ENCODE measurements around the gene KCNMB1. TPM values are rescaled to one million over a fixed set of nuclear protein-coding genes. Genes with fewer than 3 reads are reported as not detected.

Gene KCNMB1
- total RNA-seq, 3 donors from 2014 or later (not counting 1 experiment from before 2014, with no cell fraction given) = 0.23 to 0.48 (median 0.35) TPM

DNA sequence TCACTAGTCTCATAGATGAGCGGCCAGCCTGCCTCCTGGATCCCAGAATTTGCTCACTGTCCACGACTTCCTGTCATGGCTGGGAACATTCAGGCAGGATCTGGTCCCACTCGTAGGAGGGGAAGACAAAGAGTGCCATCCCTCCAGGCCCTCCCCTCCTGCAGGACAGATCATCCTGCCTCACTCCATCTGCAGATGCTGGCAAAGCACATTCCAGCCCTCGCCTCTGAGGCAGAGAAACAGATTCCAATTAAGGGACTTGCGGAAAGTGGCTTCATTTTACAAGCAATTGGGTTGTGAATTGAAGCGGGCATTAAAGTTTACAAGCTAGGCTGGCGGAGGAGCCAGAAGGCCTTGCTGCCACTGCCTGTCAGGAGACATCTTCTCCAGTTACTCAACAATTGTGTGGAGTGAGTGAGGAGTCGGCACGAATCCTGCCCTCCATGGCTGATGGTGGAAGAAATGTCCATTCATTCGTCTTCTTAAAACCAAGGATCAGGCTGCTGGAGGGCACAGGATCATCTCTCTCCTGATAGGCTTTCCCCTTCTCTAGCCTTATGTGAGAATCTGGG lies 41.8 kb upstream of the KCNMB1 start:
- Histone ChIP-seq H3K27me3 (ENCODE audit: control insufficient read depth, insufficient read depth, low read length) (no peaks in the 10 kb centered on the region), H3K4me3 (ENCODE audit: low read length) (no peak overlapping the region), H3K27ac (ENCODE audit: low read length) (no peak overlapping the region), H3K4me1 (ENCODE audit: control insufficient read depth, insufficient read depth, low read length) (peaks cover 3% of the 10 kb centered on the region), H3K36me3 (ENCODE audit: control insufficient read depth, insufficient read depth, low read length) (no peaks in the 10 kb centered on the region), H3K9me3 (ENCODE audit: control insufficient read depth, insufficient read depth, low read length) (no peaks in the 10 kb centered on the region)
- H3K27me3 Mint-ChIP-seq (ENCODE audit: low read depth in 2 of 2) = peaks cover 11 to 13% of the 10 kb centered on the region in 2 donors
- H3K9me3 Mint-ChIP-seq = no peaks in the 10 kb centered on the region
- ATAC-seq = no peak
- 85% methylated on average over 10 of the region's 10 CpGs for WGBS (ENCODE audit: insufficient coverage)
- H3K36me3 Mint-ChIP-seq = no peaks in the 10 kb centered on the region
- no peak overlapping the region for H3K27ac Mint-ChIP-seq
- no peaks in the 10 kb centered on the region for H3K4me1 Mint-ChIP-seq
- no peak overlapping the region for H3K4me3 Mint-ChIP-seq
- TF ChIP-seq, protein P1, sequence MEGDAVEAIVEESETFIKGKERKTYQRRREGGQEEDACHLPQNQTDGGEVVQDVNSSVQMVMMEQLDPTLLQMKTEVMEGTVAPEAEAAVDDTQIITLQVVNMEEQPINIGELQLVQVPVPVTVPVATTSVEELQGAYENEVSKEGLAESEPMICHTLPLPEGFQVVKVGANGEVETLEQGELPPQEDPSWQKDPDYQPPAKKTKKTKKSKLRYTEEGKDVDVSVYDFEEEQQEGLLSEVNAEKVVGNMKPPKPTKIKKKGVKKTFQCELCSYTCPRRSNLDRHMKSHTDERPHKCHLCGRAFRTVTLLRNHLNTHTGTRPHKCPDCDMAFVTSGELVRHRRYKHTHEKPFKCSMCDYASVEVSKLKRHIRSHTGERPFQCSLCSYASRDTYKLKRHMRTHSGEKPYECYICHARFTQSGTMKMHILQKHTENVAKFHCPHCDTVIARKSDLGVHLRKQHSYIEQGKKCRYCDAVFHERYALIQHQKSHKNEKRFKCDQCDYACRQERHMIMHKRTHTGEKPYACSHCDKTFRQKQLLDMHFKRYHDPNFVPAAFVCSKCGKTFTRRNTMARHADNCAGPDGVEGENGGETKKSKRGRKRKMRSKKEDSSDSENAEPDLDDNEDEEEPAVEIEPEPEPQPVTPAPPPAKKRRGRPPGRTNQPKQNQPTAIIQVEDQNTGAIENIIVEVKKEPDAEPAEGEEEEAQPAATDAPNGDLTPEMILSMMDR (IDR thresholded peaks at IDR 0.05) = no peak
- intact Hi-C loops (cut with micrococcal nuclease) = no loop called here
- DNase-seq = no peak

DNA sequence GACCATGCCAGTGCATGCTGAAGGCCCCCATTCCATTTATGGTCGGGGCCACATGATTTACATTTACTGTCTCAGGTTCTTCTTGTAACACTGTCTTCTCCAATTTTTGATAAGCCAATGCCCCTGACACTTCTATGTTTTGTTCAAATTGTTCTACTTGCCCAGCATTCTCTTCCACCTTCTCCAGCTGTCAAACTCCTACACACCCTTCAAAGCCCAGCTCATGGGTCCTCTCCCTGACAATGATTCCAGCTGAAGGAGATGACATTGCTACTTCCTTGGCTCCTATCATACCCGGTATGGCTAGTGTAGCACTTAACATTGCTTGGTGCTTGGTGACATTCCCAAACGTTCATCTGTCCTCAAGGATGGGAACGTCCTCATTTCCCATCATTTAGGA lies 41.1 kb upstream of the KCNMB1 start:
- 71% methylated on average over 4 of the region's 4 CpGs for whole genome bisulfite sequencing (ENCODE audit: insufficient coverage)
- TF ChIP-seq, protein P1 (IDR thresholded peaks at IDR 0.05) = no peak
- intact Hi-C loops (cut with micrococcal nuclease) = no loop called here

DNA sequence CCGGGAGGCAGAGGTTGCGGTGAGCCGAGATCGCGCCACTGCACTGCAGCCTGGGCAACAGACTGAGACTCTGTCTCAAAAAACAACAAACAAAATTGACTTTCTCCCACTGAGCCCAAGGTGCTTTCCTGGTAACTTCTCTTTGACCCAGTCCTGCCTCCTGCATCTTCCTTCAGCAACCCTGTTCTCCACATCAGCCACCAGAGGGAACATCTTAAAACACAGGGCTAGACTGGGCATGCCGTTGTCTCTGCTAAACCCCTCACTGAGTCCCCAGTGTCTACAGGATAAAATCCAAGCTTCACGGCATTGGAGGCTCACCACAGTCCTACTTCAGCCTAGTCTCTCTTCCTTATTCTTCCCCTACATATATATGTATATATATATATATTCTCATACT lies 39.8 kb upstream of the KCNMB1 start:
- H3K4me3 ChIP-seq (ENCODE audit: low read length) = no peak overlapping the region
- H3K27me3 ChIP-seq (ENCODE audit: control insufficient read depth, insufficient read depth, low read length) = no peaks in the 10 kb centered on the region
- Mint-ChIP-seq H3K4me3 (no peak overlapping the region), H3K4me1 (no peaks in the 10 kb centered on the region), H3K9me3 (no peaks in the 10 kb centered on the region), H3K27me3 (ENCODE audit: low read depth in 2 of 2) (peaks cover 11 to 13% of the 10 kb centered on the region in 2 donors), H3K27ac (no peak overlapping the region), H3K36me3 (no peaks in the 10 kb centered on the region)
- H3K4me1 ChIP-seq (ENCODE audit: control insufficient read depth, insufficient read depth, low read length) = no peaks in the 10 kb centered on the region
- H3K9me3 ChIP-seq (ENCODE audit: control insufficient read depth, insufficient read depth, low read length) = no peaks in the 10 kb centered on the region
- H3K36me3 ChIP-seq (ENCODE audit: control insufficient read depth, insufficient read depth, low read length) = no peaks in the 10 kb centered on the region
- TF ChIP-seq, protein P1 (IDR thresholded peaks at IDR 0.05) = no peak
- WGBS (ENCODE audit: insufficient coverage) = 94% methylated on average over 6 of the region's 7 CpGs
- DNase-seq (no peak), ATAC-seq (no peak)
- intact Hi-C loops (cut with micrococcal nuclease) = no loop called here
- H3K27ac ChIP-seq (ENCODE audit: low read length) = no peak overlapping the region

More for the DNA sequence above, 41.1 kb upstream of the KCNMB1 start:
- H3K27ac Mint-ChIP-seq = no peak overlapping the region
- H3K27me3 Mint-ChIP-seq (ENCODE audit: low read depth in 2 of 2) = peaks cover 11 to 13% of the 10 kb centered on the region in 2 donors
- DNase-seq = no peak
- no peak for ATAC-seq
- no peak overlapping the region for H3K27ac ChIP-seq (ENCODE audit: low read length)
- no peak overlapping the region for H3K4me3 ChIP-seq (ENCODE audit: low read length)
- no peaks in the 10 kb centered on the region for H3K9me3 Mint-ChIP-seq
- H3K4me1 Mint-ChIP-seq = no peaks in the 10 kb centered on the region
- peaks cover 3% of the 10 kb centered on the region for H3K4me1 ChIP-seq (ENCODE audit: control insufficient read depth, insufficient read depth, low read length)
- H3K4me3 Mint-ChIP-seq = no peak overlapping the region
- no peaks in the 10 kb centered on the region for H3K9me3 ChIP-seq (ENCODE audit: control insufficient read depth, insufficient read depth, low read length)
- H3K36me3 Mint-ChIP-seq = no peaks in the 10 kb centered on the region
- no peaks in the 10 kb centered on the region for H3K27me3 ChIP-seq (ENCODE audit: control insufficient read depth, insufficient read depth, low read length)
- H3K36me3 ChIP-seq (ENCODE audit: control insufficient read depth, insufficient read depth, low read length) = no peaks in the 10 kb centered on the region

DNA sequence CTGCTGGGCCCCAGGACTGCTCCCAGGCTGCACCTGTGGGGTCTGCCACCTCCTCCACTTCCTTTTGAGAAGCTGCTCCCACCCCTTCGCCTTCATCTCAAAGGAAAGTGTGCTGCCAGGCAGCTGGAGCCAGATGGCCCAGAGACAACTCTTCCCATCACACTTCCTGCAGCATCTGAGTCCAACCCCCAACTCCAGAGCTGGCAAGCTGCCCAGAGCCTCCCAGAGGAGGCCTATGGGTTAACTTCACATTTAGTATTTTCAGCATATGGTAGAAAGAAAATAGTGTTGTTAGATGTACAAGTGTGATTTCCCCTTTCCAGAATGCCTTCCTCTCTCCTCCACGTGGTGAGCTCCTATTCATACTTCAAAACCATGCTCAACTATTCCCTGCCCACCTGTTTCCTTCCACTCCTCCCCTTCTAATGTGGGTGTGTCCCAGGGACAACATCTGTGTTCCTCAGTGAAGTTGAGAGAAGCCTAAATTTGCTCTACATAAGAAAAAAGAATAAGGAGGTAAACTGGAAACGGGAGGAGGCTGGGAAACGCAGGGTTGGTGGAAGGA lies 38.6 kb upstream of the KCNMB1 start:
- Mint-ChIP-seq H3K9me3 (no peaks in the 10 kb centered on the region), H3K36me3 (no peaks in the 10 kb centered on the region), H3K4me1 (no peaks in the 10 kb centered on the region), H3K4me3 (no peak overlapping the region), H3K27me3 (ENCODE audit: low read depth in 2 of 2) (peaks cover 11 to 13% of the 10 kb centered on the region in 2 donors), H3K27ac (no peak overlapping the region)
- Histone ChIP-seq H3K36me3 (ENCODE audit: control insufficient read depth, insufficient read depth, low read length) (no peaks in the 10 kb centered on the region), H3K27me3 (ENCODE audit: control insufficient read depth, insufficient read depth, low read length) (no peaks in the 10 kb centered on the region), H3K27ac (ENCODE audit: low read length) (no peak overlapping the region), H3K4me1 (ENCODE audit: control insufficient read depth, insufficient read depth, low read length) (no peaks in the 10 kb centered on the region), H3K4me3 (ENCODE audit: low read length) (no peak overlapping the region), H3K9me3 (ENCODE audit: control insufficient read depth, insufficient read depth, low read length) (no peaks in the 10 kb centered on the region)
- ATAC-seq = no peak
- WGBS (ENCODE audit: insufficient coverage) = 63% methylated on average over 3 of the region's 4 CpGs
- intact Hi-C loops (cut with micrococcal nuclease) = no loop called here
- TF ChIP-seq, protein P1 (IDR thresholded peaks at IDR 0.05) = no peak
- no peak for DNase-seq
